OCI-LY7 (cell line): ENCODE results near the gene CDK15. TPM values are rescaled to one million over a fixed set of nuclear protein-coding genes. Genes with fewer than 3 reads are reported as not detected.

ENCODE experiments used
- BruUV-seq: library from RNA; stranded (reverse); fragments of 400-500 nt; replicated peaks from 2 replicates; lab custom pipeline; 2021; lab: Mats Ljungman, UMichigan
- CTCF ChIA-PET: fragments of 300-600 bp; sonication (Branson Sonifier 250); formaldehyde crosslinking; loops from one replicate; lab custom pipeline; 2022; ENCODE audit warnings: antibody characterized with exemption; ENCODE audit not compliant: unreplicated experiment; lab: Charles Lee
- POLR2A ChIA-PET: fragments of 300-600 bp; sonication (Branson Sonifier 250); formaldehyde crosslinking; loops from one replicate; lab custom pipeline; 2022; ENCODE audit warnings: antibody characterized with exemption; lab: Charles Lee
- DNase-seq: peaks from one replicate; pipeline ENCODE4 v3.0.0-alpha.2; 2015; ENCODE audit warnings: low spot score
- H2AFZ ChIP-seq: fragments of 200-600 bp; sonication (generic), shearing (Covaris generic); 2 replicates; pipeline ENCODE4 v1.6.1; 2014; ENCODE audit warnings: mild to moderate bottlenecking, antibody characterized with exemption, low read length, moderate library complexity
- H3K27ac ChIP-seq: fragments of 200-600 bp; sonication (generic); 2 replicates; pipeline ENCODE4 v1.5.1; 2014; ENCODE audit warnings: mixed run types, low read depth, mild to moderate bottlenecking, moderate library complexity, low read length, inconsistent platforms; ENCODE audit not compliant: poor library complexity, severe bottlenecking
- H3K36me3 ChIP-seq: fragments of 200-600 bp; sonication (generic); 2 replicates; pipeline ENCODE4 v1.6.1; 2014; ENCODE audit warnings: mild to moderate bottlenecking, antibody characterized with exemption, low read length, moderate library complexity, mixed read lengths; ENCODE audit not compliant: insufficient read depth
- H3K4me1 ChIP-seq: fragments of 200-600 bp; sonication (generic); 2 replicates; pipeline ENCODE4 v1.5.1; 2014; ENCODE audit warnings: mild to moderate bottlenecking, low read length; ENCODE audit not compliant: insufficient read depth, poor library complexity, severe bottlenecking
- H3K4me2 ChIP-seq: fragments of 200-600 bp; sonication (generic); 2 replicates; pipeline ENCODE4 v1.6.1; 2014; ENCODE audit warnings: mild to moderate bottlenecking, low read length
- H3K4me3 ChIP-seq: fragments of 200-600 bp; sonication (generic); 2 replicates; pipeline ENCODE4 v1.5.1; 2014; ENCODE audit warnings: mild to moderate bottlenecking, low read depth, low read length; ENCODE audit not compliant: poor library complexity, severe bottlenecking
- H3K79me2 ChIP-seq: fragments of 200-600 bp; sonication (generic); 2 replicates; pipeline ENCODE4 v1.6.1; 2016; ENCODE audit warnings: low read depth, mild to moderate bottlenecking, low read length, moderate library complexity, mixed read lengths; ENCODE audit not compliant: insufficient read depth
- H3K9me2 ChIP-seq: fragments of 200-600 bp; sonication (generic); 2 replicates; pipeline ENCODE4 v1.6.1; 2016; ENCODE audit warnings: mild to moderate bottlenecking, low read length, mixed read lengths; ENCODE audit not compliant: insufficient read depth
- H3K9me3 ChIP-seq: fragments of 200-600 bp; sonication (generic); 2 replicates; pipeline ENCODE4 v1.6.1; 2014; ENCODE audit warnings: mild to moderate bottlenecking, mixed run types, low read length, mixed read lengths
- H4K20me1 ChIP-seq: fragments of 200-600 bp; sonication (generic); 2 replicates; pipeline ENCODE4 v1.6.1; 2014; ENCODE audit warnings: mild to moderate bottlenecking, antibody characterized with exemption, low read length, moderate library complexity, mixed read lengths; ENCODE audit not compliant: insufficient read depth
- EZH2phosphoT487 ChIP-seq: fragments of 200-600 bp; sonication (generic); IDR thresholded peaks from 2 replicates; pipeline ENCODE4 v1.6.1; 2018; ENCODE audit warnings: low read depth, borderline replicate concordance, mild to moderate bottlenecking, mixed run types, antibody characterized with exemption, low read length, moderate library complexity, mixed read lengths
- intact Hi-C: fragments of 100-400 bp; cut with micrococcal nuclease; formaldehyde crosslinking; loops from one replicate; pipeline ENCODE4 v1.10.0; 2022; ENCODE audit not compliant: unreplicated experiment
- total RNA-seq, 2 experiments: library from RNA; depleted of rRNA in 1 of 2; stranded (reverse); fragments of >200 nt in 1 of 2; shearing (Covaris generic) in 1 of 2; gene quantifications; 2 replicates each; pipeline ENCODE4 v1.2.3, GENCODE V29; 2014 to 2022
- TF ChIP-seq, protein P1 (sequence below): fragments of 200-600 bp; sonication (generic); conservative IDR thresholded peaks from 2 replicates; pipeline ENCODE4 v1.5.1; 2014; ENCODE audit warnings: mild to moderate bottlenecking, antibody characterized with exemption, low read length, moderate library complexity, mixed read lengths

CDK15 gene
- total RNA-seq, 2 experiments from 2014 or later: not detected

DNA sequence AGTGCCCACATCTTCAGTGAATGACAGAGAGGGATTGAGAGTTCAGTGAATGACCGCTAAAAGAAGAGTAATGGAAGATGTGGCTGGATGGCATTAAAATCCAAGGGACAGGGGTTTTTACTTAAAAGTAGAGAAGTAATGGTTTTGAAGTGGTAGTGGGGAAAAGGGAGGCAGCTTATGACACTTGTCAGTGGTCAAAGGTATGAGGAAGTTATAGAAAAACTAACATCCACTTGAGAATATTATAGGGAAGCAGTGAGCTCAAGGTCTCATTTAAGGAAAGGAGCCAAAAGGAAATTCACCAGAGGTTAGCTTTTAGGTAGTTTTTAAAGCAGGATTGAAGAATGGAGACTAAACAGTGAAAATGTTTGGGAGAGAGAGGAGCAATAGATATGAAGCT, 24.3 kb downstream of the CDK15 start:
- POLR2A ChIA-PET: interaction anchor here (0.7 kb wide), 1 partner anchor 386 kb away, joined by 3 read pairs; no protein-coding TSS in a partner anchor
- no peak for TF ChIP-seq EZH2phosphoT487
- TF ChIP-seq, protein P1, sequence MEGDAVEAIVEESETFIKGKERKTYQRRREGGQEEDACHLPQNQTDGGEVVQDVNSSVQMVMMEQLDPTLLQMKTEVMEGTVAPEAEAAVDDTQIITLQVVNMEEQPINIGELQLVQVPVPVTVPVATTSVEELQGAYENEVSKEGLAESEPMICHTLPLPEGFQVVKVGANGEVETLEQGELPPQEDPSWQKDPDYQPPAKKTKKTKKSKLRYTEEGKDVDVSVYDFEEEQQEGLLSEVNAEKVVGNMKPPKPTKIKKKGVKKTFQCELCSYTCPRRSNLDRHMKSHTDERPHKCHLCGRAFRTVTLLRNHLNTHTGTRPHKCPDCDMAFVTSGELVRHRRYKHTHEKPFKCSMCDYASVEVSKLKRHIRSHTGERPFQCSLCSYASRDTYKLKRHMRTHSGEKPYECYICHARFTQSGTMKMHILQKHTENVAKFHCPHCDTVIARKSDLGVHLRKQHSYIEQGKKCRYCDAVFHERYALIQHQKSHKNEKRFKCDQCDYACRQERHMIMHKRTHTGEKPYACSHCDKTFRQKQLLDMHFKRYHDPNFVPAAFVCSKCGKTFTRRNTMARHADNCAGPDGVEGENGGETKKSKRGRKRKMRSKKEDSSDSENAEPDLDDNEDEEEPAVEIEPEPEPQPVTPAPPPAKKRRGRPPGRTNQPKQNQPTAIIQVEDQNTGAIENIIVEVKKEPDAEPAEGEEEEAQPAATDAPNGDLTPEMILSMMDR: no peak
- H2AFZ ChIP-seq: no peak overlapping the region
- no peaks in the 10 kb centered on the region for H3K79me2 ChIP-seq
- no TSS peak for BruUV-seq
- H3K9me2 ChIP-seq: no peaks in the 10 kb centered on the region
- H3K4me1 ChIP-seq: no peaks in the 10 kb centered on the region
- CTCF ChIA-PET: no interaction called here
- H3K36me3 ChIP-seq: no peaks in the 10 kb centered on the region
- H4K20me1 ChIP-seq: no peaks in the 10 kb centered on the region
- no peak overlapping the region for H3K27ac ChIP-seq
- no peak overlapping the region for H3K4me2 ChIP-seq
- intact Hi-C loops: no loop called here
- no peaks in the 10 kb centered on the region for H3K9me3 ChIP-seq
- no peak overlapping the region for H3K4me3 ChIP-seq
- no peak for DNase-seq

DNA sequence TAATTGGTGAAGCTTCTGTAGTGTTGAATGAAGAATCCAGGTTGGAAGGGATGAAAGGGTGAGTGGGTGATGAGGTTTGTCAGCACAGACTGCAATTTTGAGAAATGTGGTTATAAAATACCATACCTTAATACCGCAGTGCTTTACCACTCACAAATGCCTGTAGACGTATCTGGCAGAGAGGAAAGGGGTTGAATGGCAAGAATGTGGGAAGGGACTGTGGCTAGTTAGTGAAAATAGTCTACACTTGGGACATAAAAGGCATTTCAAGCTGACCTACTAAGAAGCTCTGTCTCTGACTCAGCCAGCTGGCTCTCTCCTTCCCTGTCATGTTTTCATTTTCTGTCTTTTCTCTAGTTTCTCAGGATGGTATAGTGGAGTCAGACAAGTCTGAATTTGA, 25.1 kb downstream of the CDK15 start:
- Histone ChIP-seq H3K4me3 (no peak overlapping the region), H4K20me1 (no peaks in the 10 kb centered on the region), H2AFZ (no peak overlapping the region), H3K9me2 (no peaks in the 10 kb centered on the region), H3K4me1 (no peaks in the 10 kb centered on the region), H3K27ac (no peak overlapping the region), H3K4me2 (no peak overlapping the region), H3K9me3 (no peaks in the 10 kb centered on the region), H3K79me2 (no peaks in the 10 kb centered on the region), H3K36me3 (no peaks in the 10 kb centered on the region)
- POLR2A ChIA-PET: interaction anchor here (0.7 kb wide), 1 partner anchor 844 kb away, joined by 3 read pairs; no protein-coding TSS in a partner anchor
- BruUV-seq: no TSS peak
- CTCF ChIA-PET: no interaction called here
- no peak for TF ChIP-seq EZH2phosphoT487
- DNase-seq: no peak
- intact Hi-C loops: no loop called here

DNA sequence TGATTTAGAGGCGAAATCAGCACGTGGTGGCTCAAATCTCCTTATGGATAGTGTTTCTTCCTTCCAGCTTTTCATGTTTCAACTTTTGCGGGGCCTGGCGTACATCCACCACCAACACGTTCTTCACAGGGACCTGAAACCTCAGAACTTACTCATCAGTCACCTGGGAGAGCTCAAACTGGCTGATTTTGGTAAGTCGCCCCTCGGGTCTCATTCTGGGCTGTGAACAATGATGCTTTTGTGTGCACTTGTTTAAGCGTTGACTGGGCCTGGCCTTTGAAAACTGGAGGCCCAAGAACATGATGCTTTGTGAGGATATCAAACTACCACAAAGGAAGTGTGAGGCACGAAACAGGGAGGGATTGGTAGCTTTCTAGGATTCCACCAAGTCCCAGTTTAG, 27.4 kb downstream of the CDK15 start:
- H3K4me3 ChIP-seq: no peak overlapping the region
- ChIA-PET POLR2A (interaction anchor here (0.7 kb wide), 1 partner anchor 1015 kb away, joined by 3 read pairs; no protein-coding TSS in a partner anchor), CTCF (no interaction called here)
- H3K4me2 ChIP-seq: no peak overlapping the region
- H3K9me3 ChIP-seq: no peaks in the 10 kb centered on the region
- TF ChIP-seq, protein P1: no peak
- no peak for TF ChIP-seq EZH2phosphoT487
- H3K36me3 ChIP-seq: no peaks in the 10 kb centered on the region
- no peaks in the 10 kb centered on the region for H4K20me1 ChIP-seq
- BruUV-seq: no TSS peak
- H2AFZ ChIP-seq: no peak overlapping the region
- H3K9me2 ChIP-seq: no peaks in the 10 kb centered on the region
- H3K27ac ChIP-seq: no peak overlapping the region
- H3K4me1 ChIP-seq: no peaks in the 10 kb centered on the region
- intact Hi-C loops: no loop called here
- no peak for DNase-seq
- H3K79me2 ChIP-seq: no peaks in the 10 kb centered on the region
